ENCODE data around the gene IGSF6. TPM values are rescaled to one million over a fixed set of nuclear protein-coding genes. Genes with fewer than 3 reads are reported as not detected.

The IGSF6 gene
- total RNA-seq, 1 experiment from 2014 or later: not detected

- Histone ChIP-seq H3K9ac (ENCODE audit: extremely low read depth, insufficient read length, low read length) (no peak overlapping the region), H3K79me2 (ENCODE audit: insufficient read depth, low read length) (no peaks in the 10 kb centered on the region), H3K4ac (ENCODE audit: low read depth, low read length) (no peak overlapping the region), H3T11ph (ENCODE audit: low read length) (no peak overlapping the region), H4K5ac (ENCODE audit: insufficient read length, low read depth, low read length) (no peak overlapping the region), H3K9me3 (ENCODE audit: control insufficient read depth, low read depth, low read length) (no peaks in the 10 kb centered on the region), H4K20me1 (ENCODE audit: control insufficient read depth, insufficient read depth, insufficient read length) (no peaks in the 10 kb centered on the region), H4K91ac (ENCODE audit: insufficient read length, low read depth, low read length) (no peak overlapping the region), H2AK5ac (ENCODE audit: insufficient read length, low read length) (no peak overlapping the region), H3K23me2 (ENCODE audit: insufficient read length, low read depth, low read length, poor library complexity, severe bottlenecking) (no peaks in the 10 kb centered on the region), H3K27me3 (ENCODE audit: insufficient read depth, low read length) (no peaks in the 10 kb centered on the region), H3K23ac (ENCODE audit: insufficient read length, low read depth, low read length) (no peak overlapping the region), H3K4me2 (ENCODE audit: insufficient read depth, insufficient read length, low read length) (no peak overlapping the region), H2AFZ (ENCODE audit: low read length) (no peak overlapping the region), H3K56ac (ENCODE audit: insufficient read length, low read depth, low read length) (no peak overlapping the region), H3K18ac (ENCODE audit: insufficient read length, low read depth, low read length) (no peak overlapping the region), H2BK15ac (ENCODE audit: low read depth, low read length) (no peak overlapping the region), H3K79me1 (ENCODE audit: insufficient read depth, low read depth, low read length, poor library complexity, severe bottlenecking) (no peaks in the 10 kb centered on the region), H4K8ac (replicated peaks; ENCODE audit: insufficient read length, low read depth, low read length) (no peak overlapping the region), H2BK12ac (ENCODE audit: insufficient read length, low read depth, low read length) (no peak overlapping the region), H2BK120ac (ENCODE audit: low read depth, low read length, poor library complexity, severe bottlenecking) (no peak overlapping the region), H3K27ac (ENCODE audit: insufficient read length, low read depth, low read length) (no peak overlapping the region), H3K4me1 (ENCODE audit: insufficient read depth, low read length) (no peaks in the 10 kb centered on the region), H2BK5ac (ENCODE audit: insufficient read length, low read length) (no peak overlapping the region), H2BK20ac (ENCODE audit: low read depth, low read length, poor library complexity, severe bottlenecking) (no peak overlapping the region), H3K14ac (ENCODE audit: insufficient read depth, low read length) (no peak overlapping the region)
- Mint-ChIP-seq H3K4me3 (no peak overlapping the region), H3K36me3 (ENCODE audit: insufficient read depth in 1 of 3, low read depth in 3 of 3) (no peaks in the 10 kb centered on the region), H3K9me3 (no peaks in the 10 kb centered on the region), H3K27ac (peak overlapping the region in 1 of 3 experiments; percentile 41; a peak in 1 of 7 replicates), H3K27me3 (ENCODE audit: low read depth) (no peaks in the 10 kb centered on the region; the same call in 1 of the 2 replicates), H3K4me1 (no peaks in the 10 kb centered on the region)
- no peak for TF ChIP-seq CTCF (conservative IDR thresholded peaks at IDR 0.05)
- WGBS (ENCODE audit: extremely low coverage, insufficient read length, low lambda C conversion rate): no CpG with 5 or more reads among the region's 9 CpGs
- no peak for DNase-seq
These were observed 60.2 kb downstream of the IGSF6 start for GRCh38 chr16:21592191-21592590.
